Suprapubic skin (tissue), 4 donors: ENCODE measurements around the gene CEP41.

Experiments used
- EP300 ChIP-seq: sonication (generic); formaldehyde crosslinking; IDR thresholded peaks from one replicate; pipeline ENCODE4 v1.6.1; 2017; ENCODE audit warnings: antibody characterized with exemption
- POLR2A ChIP-seq, 2 donors: fragments of 450-650 bp; IDR thresholded peaks; one replicate each; pipeline ENCODE4 v1.6.1; 2017; ENCODE audit warnings: antibody characterized with exemption in 2 of 2, mild to moderate bottlenecking in 2 of 2, moderate library complexity in 2 of 2
- POLR2AphosphoS5 ChIP-seq, 3 donors: sonication (generic); formaldehyde crosslinking; IDR thresholded peaks; one replicate each; pipeline ENCODE4 v1.6.1; 2017; ENCODE audit warnings: antibody characterized with exemption in 3 of 3
- TF ChIP-seq, protein P1 (sequence below), 2 donors: fragments of 200-600 bp in 1 of 2; fragments of 450-650 bp in 1 of 2; sonication (generic) in 1 of 2; IDR thresholded peaks; one replicate each; pipeline ENCODE4 v1.5.1; 2016 to 2019; ENCODE audit warnings: antibody characterized with exemption in 2 of 2, mild to moderate bottlenecking in 1 of 2, moderate library complexity in 1 of 2

GRCh38 chr7:130365511-130366441 is 75.0 kb downstream of the CEP41 start:
- no peak for TF ChIP-seq POLR2A (IDR thresholded peaks at IDR 0.05)
- TF ChIP-seq, protein P1, sequence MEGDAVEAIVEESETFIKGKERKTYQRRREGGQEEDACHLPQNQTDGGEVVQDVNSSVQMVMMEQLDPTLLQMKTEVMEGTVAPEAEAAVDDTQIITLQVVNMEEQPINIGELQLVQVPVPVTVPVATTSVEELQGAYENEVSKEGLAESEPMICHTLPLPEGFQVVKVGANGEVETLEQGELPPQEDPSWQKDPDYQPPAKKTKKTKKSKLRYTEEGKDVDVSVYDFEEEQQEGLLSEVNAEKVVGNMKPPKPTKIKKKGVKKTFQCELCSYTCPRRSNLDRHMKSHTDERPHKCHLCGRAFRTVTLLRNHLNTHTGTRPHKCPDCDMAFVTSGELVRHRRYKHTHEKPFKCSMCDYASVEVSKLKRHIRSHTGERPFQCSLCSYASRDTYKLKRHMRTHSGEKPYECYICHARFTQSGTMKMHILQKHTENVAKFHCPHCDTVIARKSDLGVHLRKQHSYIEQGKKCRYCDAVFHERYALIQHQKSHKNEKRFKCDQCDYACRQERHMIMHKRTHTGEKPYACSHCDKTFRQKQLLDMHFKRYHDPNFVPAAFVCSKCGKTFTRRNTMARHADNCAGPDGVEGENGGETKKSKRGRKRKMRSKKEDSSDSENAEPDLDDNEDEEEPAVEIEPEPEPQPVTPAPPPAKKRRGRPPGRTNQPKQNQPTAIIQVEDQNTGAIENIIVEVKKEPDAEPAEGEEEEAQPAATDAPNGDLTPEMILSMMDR (IDR thresholded peaks at IDR 0.05): no peak
- no peak for TF ChIP-seq POLR2AphosphoS5 (IDR thresholded peaks at IDR 0.05)
- no peak for TF ChIP-seq EP300
